HG02571 (cell line): ENCODE results near the gene BMPER.

Source experiments
- ATAC-seq: cut with Tn5 transposase; IDR thresholded peaks from one replicate; pipeline ENCODE4 v1.9.1; 2021; ENCODE audit warnings: mild to moderate bottlenecking, moderate library complexity; ENCODE audit not compliant: unreplicated experiment

BMPER gene

GRCh38 chr7:33921216-33921938, 16.0 kb downstream of the BMPER start:
- no peak for ATAC-seq

- ATAC-seq: no peak
Observed at GRCh38 chr7:33922820-33923219, 17.5 kb downstream of the BMPER start.

GRCh38 chr7:33923440-33924229, 18.3 kb downstream of the BMPER start:
- ATAC-seq: no peak

GRCh38 chr7:33926535-33926934, 21.2 kb downstream of the BMPER start:
- ATAC-seq: no peak

- no peak for ATAC-seq
Observed at GRCh38 chr7:33928986-33929385, 23.6 kb downstream of the BMPER start.

- ATAC-seq: no peak
Observed at GRCh38 chr7:33932221-33932620, 26.9 kb downstream of the BMPER start.

GRCh38 chr7:33932832-33933468, 27.6 kb downstream of the BMPER start:
- ATAC-seq: no peak

GRCh38 chr7:33933611-33934281, 28.4 kb downstream of the BMPER start:
- no peak for ATAC-seq

GRCh38 chr7:33934391-33934790, 29.1 kb downstream of the BMPER start:
- no peak for ATAC-seq

GRCh38 chr7:33936503-33936902, 31.2 kb downstream of the BMPER start:
- no peak for ATAC-seq

GRCh38 chr7:33937871-33938270, 32.5 kb downstream of the BMPER start:
- no peak for ATAC-seq

- no peak for ATAC-seq
Observed at GRCh38 chr7:33939121-33939520, 33.8 kb downstream of the BMPER start.

GRCh38 chr7:33940503-33940902, 35.2 kb downstream of the BMPER start:
- ATAC-seq: no peak

- ATAC-seq: no peak
Observed at GRCh38 chr7:33941418-33941817, 36.1 kb downstream of the BMPER start.

- no peak for ATAC-seq
Observed at GRCh38 chr7:33946094-33946699, 40.9 kb downstream of the BMPER start.

- no peak for ATAC-seq
Observed at GRCh38 chr7:33950047-33950714, 44.8 kb downstream of the BMPER start.

- ATAC-seq: no peak
Observed at GRCh38 chr7:33952824-33953223, 47.5 kb downstream of the BMPER start.

- no peak for ATAC-seq
Observed at GRCh38 chr7:33958104-33958503, 52.8 kb downstream of the BMPER start.

- no peak for ATAC-seq
Observed at GRCh38 chr7:33959676-33960075, 54.3 kb downstream of the BMPER start.

- no peak for ATAC-seq
Observed at GRCh38 chr7:33961948-33962347, 56.6 kb downstream of the BMPER start.
